Measurements from ENCODE around the gene SLC9A9.

- TF ChIP-seq, protein P1, sequence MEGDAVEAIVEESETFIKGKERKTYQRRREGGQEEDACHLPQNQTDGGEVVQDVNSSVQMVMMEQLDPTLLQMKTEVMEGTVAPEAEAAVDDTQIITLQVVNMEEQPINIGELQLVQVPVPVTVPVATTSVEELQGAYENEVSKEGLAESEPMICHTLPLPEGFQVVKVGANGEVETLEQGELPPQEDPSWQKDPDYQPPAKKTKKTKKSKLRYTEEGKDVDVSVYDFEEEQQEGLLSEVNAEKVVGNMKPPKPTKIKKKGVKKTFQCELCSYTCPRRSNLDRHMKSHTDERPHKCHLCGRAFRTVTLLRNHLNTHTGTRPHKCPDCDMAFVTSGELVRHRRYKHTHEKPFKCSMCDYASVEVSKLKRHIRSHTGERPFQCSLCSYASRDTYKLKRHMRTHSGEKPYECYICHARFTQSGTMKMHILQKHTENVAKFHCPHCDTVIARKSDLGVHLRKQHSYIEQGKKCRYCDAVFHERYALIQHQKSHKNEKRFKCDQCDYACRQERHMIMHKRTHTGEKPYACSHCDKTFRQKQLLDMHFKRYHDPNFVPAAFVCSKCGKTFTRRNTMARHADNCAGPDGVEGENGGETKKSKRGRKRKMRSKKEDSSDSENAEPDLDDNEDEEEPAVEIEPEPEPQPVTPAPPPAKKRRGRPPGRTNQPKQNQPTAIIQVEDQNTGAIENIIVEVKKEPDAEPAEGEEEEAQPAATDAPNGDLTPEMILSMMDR (IDR thresholded peaks at IDR 0.05 in 2 of 3, conservative IDR thresholded peaks at IDR 0.05 in 1 of 3; ENCODE audit: control insufficient read depth in 2 of 3, extremely low read depth in 1 of 3, insufficient read depth in 1 of 3, low read depth in 3 of 3, low read length in 3 of 3): no peak
- TF ChIP-seq NFIC (IDR thresholded peaks at IDR 0.05; ENCODE audit: low read depth, low read length): no peak
- no peak for TF ChIP-seq POLR2AphosphoS2 (IDR thresholded peaks at IDR 0.05; ENCODE audit: low read depth, low read length)
- TF ChIP-seq, protein P2, sequence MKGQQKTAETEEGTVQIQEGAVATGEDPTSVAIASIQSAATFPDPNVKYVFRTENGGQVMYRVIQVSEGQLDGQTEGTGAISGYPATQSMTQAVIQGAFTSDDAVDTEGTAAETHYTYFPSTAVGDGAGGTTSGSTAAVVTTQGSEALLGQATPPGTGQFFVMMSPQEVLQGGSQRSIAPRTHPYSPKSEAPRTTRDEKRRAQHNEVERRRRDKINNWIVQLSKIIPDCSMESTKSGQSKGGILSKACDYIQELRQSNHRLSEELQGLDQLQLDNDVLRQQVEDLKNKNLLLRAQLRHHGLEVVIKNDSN (IDR thresholded peaks at IDR 0.05; ENCODE audit: borderline replicate concordance, extremely low read length, insufficient read depth, low read depth, low read length): no peak
- TF ChIP-seq MTA2 (IDR thresholded peaks at IDR 0.05; ENCODE audit: low read depth): no peak
- no peak for TF ChIP-seq SMC3 (IDR thresholded peaks at IDR 0.05; ENCODE audit: borderline replicate concordance, low read length)
- TF ChIP-seq CBX5 (IDR thresholded peaks at IDR 0.05; ENCODE audit: low read depth): no peak
- no peak for TF ChIP-seq SREBF2 (IDR thresholded peaks at IDR 0.05; ENCODE audit: low read length)
- no peak for TF ChIP-seq SIX5 (IDR thresholded peaks at IDR 0.05; ENCODE audit: low read depth, low read length, severe bottlenecking)
Measured at GRCh38 chr3:143628971-143629370, 219.3 kb downstream of the SLC9A9 start.
